Ovary (tissue), 9 donors: ENCODE measurements around the gene SPATA16. TPM values are rescaled to one million over a fixed set of nuclear protein-coding genes. Genes with fewer than 3 reads are reported as not detected.
"Not testable (repeated sequence)": the region's sequence is repeated elsewhere in the genome, so short reads cannot be mapped to it uniquely, and the experiment has no call there.

ENCODE experiments used
- DNase-seq, 5 donors: peaks; one replicate each; pipeline ENCODE4 v3.0.0-alpha.2; 2019 to 2020
- H3K27ac ChIP-seq, 2 donors: fragments of 200-600 bp; one replicate each; pipeline versions ENCODE4 v1.5.1 to v1.8.0; 2019 to 2022
- H3K27me3 ChIP-seq: fragments of 200-600 bp; one replicate; pipeline ENCODE4 v1.8.0; 2022
- H3K36me3 ChIP-seq: fragments of 200-600 bp; sonication (generic); one replicate; pipeline ENCODE4 v1.5.1; 2019
- H3K4me1 ChIP-seq: one replicate; pipeline ENCODE4 v1.8.1; 2013; ENCODE audit warnings: mild to moderate bottlenecking, moderate library complexity; ENCODE audit not compliant: insufficient read depth
- H3K4me3 ChIP-seq: fragments of 200-600 bp; sonication (generic); one replicate; pipeline ENCODE4 v1.5.1; 2017
- H3K9me3 ChIP-seq, 2 donors: fragments of 200-600 bp in 1 of 2; sonication (generic) in 1 of 2; one replicate each; pipeline versions ENCODE4 v1.5.1 to v1.8.1; 2013 to 2019; ENCODE audit warnings: mild to moderate bottlenecking in 1 of 2, moderate library complexity in 1 of 2
- CTCF ChIP-seq, 3 donors: fragments of 450-650 bp in 2 of 3; fragments of 200-600 bp in 1 of 3; IDR thresholded peaks; one replicate each; pipeline versions ENCODE4 v1.5.1 to v1.8.0; 2016 to 2022; ENCODE audit warnings: antibody characterized with exemption in 3 of 3, mild to moderate bottlenecking in 1 of 3
- EP300 ChIP-seq: sonication (generic); formaldehyde crosslinking; IDR thresholded peaks from one replicate; pipeline ENCODE4 v1.6.1; 2017; ENCODE audit warnings: antibody characterized with exemption
- POLR2A ChIP-seq: fragments of 450-650 bp; IDR thresholded peaks from one replicate; pipeline ENCODE4 v1.6.1; 2017; ENCODE audit warnings: antibody characterized with exemption, mild to moderate bottlenecking, moderate library complexity
- WGBS, 3 donors: extraction: QIAGEN DNeasy Blood & Tissue Kit in 1 of 3; methylation state at CpG; one replicate each; pipeline versions ENCODE4 v1.1.5 to v1.1.7; 2013 to 2017; 5-methylcytosine and 5-hydroxymethylcytosine counted together
- intact Hi-C, 4 donors: fragments of 100-400 bp; cut with DNase I; formaldehyde crosslinking; loops; one replicate each; pipeline versions ENCODE4 v1.11.0 to v1.15.1; 2022 to 2023
- polyA plus RNA-seq, 2 donors: library from polyadenylated mRNA; stranded (reverse); fragments of 200-250 nt in 1 of 2; fragments of 350-450 nt in 1 of 2; fragmentation: Illumina TruSeq in 1 of 2; extraction: RNeasy Lipid Tissue Mini Kit (QIAGEN cat#74804) in 1 of 2; gene quantifications; one replicate each; pipeline ENCODE4 v1.2.3, GENCODE V29; 2013 to 2014
- total RNA-seq, 7 donors: library from RNA; depleted of rRNA in 2 of 7; stranded (reverse); fragments of >200 nt in 2 of 7; fragmentation: NEBNext Ultra II Directional in 3 of 7; extraction: Animal tissue kit (Norgen Biotek cat#: 25700) in 3 of 7; gene quantifications; one replicate each; pipeline versions ENCODE4 v1.1.0 to v1.2.4, GENCODE V29; 2016 to 2023
- donor health status: DM: no; HTN: no; CAD: no; lungs with moderate emphysema.
- donor health status: DM: no; HTN: no; CAD: no.
- donor health status: Bipolar disorder and iron deficiency.
- donor health status: DM: yes; HTN: yes; CAD: no.
- donor health status: DM: no; HTN: no; CAD: no.
- donor health status: DM: yes; HTN: yes; CAD: no.

The SPATA16 gene
- total and polyA plus RNA-seq, 9 donors, result not detected

GRCh38 chr3:172869368-172869771 lies 271.7 kb downstream of the SPATA16 start:
- Histone ChIP-seq H3K9me3 (no peaks in the 10 kb centered on the region), H3K27ac (no peak overlapping the region), H3K4me1 (no peaks in the 10 kb centered on the region), H3K27me3 (no peaks in the 10 kb centered on the region), H3K36me3 (no peaks in the 10 kb centered on the region), H3K4me3 (no peak overlapping the region)
- no peak for TF ChIP-seq POLR2A
- TF ChIP-seq CTCF (IDR thresholded peaks at IDR 0.05), result no peak
- no peak for TF ChIP-seq EP300
- WGBS, 3 donors, result 15 to 28% (median 27%) methylated on average over 3 of the region's 3 CpGs
- intact Hi-C loops, result no loop called here
- DNase-seq, result no peak

GRCh38 chr3:172868582-172869200 lies 272.3 kb downstream of the SPATA16 start:
- no peak overlapping the region for H3K4me3 ChIP-seq
- no peaks in the 10 kb centered on the region for H3K4me1 ChIP-seq
- H3K36me3 ChIP-seq, result no peaks in the 10 kb centered on the region
- no peaks in the 10 kb centered on the region for H3K9me3 ChIP-seq
- no peak overlapping the region for H3K27ac ChIP-seq
- TF ChIP-seq EP300 (no peak), CTCF (IDR thresholded peaks at IDR 0.05) (no peak), POLR2A (no peak)
- no peak for DNase-seq
- 93 to 96% (median 95%) methylated on average over 2 of the region's 2 CpGs for WGBS, 3 donors
- no peaks in the 10 kb centered on the region for H3K27me3 ChIP-seq
- intact Hi-C loops, result no loop called here

GRCh38 chr3:172866726-172867350 lies 274.2 kb downstream of the SPATA16 start:
- H3K27me3 ChIP-seq, intact Hi-C loops: not testable (repeated sequence)
- 94 to 98% (median 97%) methylated on average over 37 to 38 of the region's 38 CpGs for WGBS, 3 donors

GRCh38 chr3:172859041-172859440 lies 282.0 kb downstream of the SPATA16 start:
- H3K36me3 ChIP-seq, result no peaks in the 10 kb centered on the region
- no peak overlapping the region for H3K4me3 ChIP-seq
- H3K27ac ChIP-seq, result no peak overlapping the region
- intact Hi-C loops, result no loop called here
- H3K4me1 ChIP-seq, result no peaks in the 10 kb centered on the region
- 86 to 93% (median 91%) methylated on average over 2 of the region's 2 CpGs for WGBS, 3 donors
- TF ChIP-seq CTCF (IDR thresholded peaks at IDR 0.05) (no peak), POLR2A (no peak), EP300 (no peak)
- H3K9me3 ChIP-seq, result no peaks in the 10 kb centered on the region
- no peak for DNase-seq
- no peaks in the 10 kb centered on the region for H3K27me3 ChIP-seq

More at GRCh38 chr3:172866726-172867350, 274.2 kb downstream of the SPATA16 start:
- H3K4me1 ChIP-seq, H3K36me3 ChIP-seq, H3K9me3 ChIP-seq, H3K27ac ChIP-seq, H3K4me3 ChIP-seq, DNase-seq: not testable (repeated sequence)
